ENCODE results near the gene PNPLA2.
A peak's percentile ranks its signal among the peaks of the same experiment; 100 is the strongest.

Gene PNPLA2

DNA sequence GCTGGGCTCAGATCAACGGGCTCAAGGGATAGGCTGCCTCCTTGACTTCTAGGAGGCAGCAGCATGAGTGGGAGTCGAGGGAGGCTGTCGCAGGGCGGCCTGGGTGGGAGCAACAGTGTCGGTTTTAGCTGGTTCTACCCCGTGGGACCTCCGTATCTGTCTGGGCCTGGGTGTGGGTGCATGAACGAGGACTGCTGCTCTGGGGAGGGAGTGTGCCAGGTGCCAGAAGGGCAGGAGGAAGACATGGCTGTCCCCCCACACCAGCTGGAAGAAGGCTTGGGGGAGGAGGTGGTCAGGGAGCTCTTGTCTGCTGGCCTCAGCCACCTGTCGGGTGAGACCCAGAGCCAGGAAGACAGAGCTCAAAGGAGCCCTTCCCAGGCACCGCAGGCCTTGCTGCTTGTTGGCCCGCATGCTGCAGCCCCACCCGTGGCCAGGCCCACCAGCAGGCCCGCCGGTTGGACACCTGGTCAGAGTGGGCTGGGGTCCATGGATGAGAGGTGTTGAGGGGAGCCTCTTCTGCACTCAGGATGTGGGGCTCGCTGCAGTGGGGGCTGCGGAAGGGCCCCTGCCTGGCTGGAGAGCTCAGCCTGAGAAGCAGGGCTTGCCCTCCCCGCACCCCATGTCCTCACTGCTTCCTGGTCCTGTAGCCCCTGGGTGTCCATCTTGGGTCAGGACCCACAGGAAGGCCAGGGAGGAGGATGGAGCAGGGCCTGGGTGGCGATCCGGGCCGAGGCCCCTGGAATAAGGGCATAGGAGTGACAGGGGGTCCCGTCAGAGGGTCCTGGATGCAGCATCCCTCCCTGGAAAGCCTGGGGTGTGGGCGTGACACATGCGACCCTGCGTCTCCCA, 32.3 kb upstream of the PNPLA2 start:
- DNase-seq: no peak

DNA sequence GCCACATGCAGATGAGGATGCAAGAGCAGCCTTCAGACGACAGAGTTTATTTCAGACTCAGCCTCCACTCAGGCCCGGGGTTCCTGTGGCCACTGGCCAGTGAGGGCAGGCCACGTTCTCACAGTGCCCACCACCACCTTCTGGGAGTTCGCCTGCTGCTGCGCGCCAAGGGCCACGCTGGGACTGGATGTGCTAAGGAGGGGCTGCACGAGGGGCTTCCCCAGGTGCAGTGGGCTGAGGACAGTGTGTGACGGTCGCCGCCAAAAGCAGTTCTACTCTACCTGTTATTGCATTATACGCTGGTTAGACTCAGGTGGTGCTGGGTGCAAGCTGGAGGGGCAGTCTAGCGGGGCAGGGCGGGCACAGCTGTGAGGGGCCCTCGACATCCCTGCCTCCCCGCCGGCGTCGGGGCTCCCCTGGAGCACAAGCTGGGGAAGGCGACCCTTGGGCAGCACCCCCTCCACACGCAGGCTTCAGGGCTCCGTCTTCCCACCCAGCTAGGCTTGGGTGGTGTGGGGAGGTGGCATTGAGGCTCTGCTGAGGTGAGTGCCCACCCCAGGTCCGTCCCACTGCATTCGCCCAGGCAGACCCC, 31.5 kb upstream of the PNPLA2 start:
- DNase-seq: no peak

DNA sequence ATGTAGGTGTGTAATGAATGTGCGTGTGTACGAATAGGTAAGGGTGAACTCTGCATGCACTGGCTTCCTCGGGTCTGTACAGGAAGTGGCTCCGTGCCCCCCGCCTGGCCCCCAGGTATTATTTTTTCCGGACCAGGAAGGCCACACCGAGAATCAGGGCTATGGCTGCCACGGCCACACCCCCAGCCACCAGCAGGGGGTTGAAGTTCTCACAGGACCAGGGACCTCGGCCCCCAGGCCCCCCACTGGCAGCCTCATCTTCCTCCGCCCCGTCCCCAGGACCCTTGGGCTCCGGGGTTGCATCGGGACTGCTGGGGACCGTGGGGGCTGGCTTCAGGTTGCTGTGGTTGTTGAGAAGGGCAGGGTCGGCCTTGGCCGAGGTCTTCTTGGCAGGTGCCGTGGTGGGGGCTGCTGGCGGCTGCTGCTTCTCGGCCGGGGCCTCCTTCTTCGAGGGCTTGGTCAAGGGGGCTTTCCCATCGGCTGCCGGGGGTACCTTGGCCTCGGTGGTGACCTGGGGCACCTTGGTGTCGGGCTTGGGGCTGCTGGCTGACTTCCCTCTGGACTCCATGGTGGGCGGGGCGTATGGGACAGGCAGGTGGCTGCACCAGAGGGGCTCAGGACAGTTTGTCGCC, 30.6 kb upstream of the PNPLA2 start:
- DNase-seq: no peak

DNA sequence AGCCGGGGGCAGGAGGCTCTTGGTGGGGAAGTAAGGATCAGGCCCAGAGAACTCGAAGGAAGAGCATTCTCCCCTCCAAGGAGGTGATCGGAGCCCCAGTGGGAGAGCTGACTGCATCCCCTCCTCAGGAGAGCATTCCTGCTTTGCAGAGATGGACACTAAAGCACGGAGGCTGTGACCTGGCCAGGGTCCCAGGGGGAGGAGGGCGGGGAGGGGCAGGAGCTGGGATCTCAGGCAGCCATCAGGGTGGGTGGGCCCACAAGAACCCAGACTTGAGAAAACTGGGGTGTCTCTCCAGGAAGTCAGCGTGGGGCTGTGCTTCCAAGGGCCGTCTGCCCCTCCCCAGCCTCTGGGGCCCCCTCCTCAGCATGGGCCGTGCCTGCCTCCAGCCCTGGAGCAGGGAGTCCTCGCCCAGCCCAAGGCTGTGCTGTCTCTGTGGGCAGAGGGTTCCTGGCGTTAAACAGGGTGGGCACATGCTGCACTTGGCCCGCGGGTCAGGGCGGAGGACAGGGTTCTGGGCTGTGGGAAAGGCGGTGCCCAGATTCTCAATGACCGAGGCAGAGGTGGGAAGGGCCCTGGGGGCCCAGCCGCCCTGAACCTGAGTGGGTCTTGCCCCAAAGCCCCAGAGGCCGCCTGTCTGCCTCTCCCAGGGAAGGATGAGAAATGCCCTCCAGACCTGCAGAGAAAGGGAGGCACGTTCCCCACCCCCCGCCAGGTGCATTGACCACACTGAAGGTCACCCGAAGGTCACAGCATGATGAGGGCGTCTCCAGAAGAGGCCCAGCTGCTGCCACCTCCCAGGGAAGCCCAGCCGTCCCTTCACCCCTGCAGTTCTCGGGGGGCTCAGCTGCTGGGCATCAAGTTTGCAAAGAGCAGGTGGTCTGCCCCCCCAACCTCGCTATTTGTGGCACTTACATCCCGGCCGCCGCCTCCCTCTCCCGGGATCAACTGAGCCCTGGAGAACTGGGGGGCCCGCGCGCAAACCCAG, 29.5 kb upstream of the PNPLA2 start:
- DNase-seq: no peak

DNA sequence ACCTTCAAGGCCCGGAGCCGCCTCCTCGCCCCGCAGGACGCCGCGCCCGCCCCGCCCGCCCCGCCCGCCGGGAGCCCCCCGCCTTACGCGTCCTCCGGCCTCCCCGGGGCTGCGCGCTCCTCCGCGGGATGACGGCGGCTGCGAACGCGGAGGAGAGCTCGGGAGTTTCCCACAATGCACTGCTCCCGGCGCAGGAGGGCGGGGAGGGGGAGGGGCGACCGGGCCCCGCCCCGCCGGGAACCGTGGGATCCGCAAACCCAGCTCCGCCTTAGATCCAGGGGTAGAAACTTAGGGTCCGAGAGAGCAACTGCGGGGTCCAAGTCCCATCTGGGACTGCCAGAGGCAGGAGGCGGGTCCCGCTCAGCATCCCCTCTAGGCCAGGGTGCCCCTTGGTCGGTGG, 28.8 kb upstream of the PNPLA2 start, which contains the start of gene CEND1:
TSS of gene CEND1 (minus strand) at position 148 of the 400 bp plus-strand sequence. CDS start 1,514 bp downstream, outside the sequence.
- DNase-seq: no peak

DNA sequence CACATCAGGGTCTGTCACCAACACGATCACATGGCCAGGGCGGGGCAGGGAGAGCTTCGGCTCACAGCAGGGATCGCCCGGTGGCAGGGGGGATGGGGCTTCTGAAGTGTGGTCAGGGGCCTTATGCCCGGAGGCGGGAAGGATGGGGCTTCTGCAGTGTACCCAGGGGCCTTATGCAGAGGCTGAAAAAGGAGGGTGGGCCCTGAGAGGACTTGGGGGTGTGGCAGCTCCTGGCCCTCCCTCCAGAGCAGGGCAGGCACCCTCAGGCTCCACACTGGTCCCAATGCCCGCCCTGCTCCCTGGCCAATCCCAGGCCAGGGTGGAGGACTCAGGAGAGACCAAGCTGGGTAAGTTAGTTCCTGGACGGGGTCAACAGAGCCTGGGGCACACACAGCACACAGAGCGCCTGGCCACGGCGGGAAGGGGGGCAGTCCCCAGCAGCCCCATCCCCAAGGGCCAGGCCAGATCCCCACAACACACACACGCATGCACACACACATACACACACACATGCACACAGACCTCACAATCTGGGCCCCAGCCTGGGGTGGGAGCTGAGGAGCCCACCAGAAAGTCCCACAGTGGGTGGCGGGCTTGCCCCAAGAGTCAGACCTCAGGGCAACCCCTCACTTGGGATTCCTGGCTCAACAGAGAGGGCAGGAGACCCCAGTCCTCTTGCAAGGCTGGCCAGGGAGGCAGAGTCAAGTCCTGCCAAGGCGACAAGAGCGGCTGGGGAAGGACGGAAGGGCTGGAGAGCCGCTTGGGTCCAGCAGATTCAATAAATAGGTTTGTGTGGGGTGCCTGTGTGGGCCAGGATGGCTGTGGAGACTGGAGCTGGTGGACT, 27.8 kb upstream of the PNPLA2 start:
- DNase-seq: no peak

DNA sequence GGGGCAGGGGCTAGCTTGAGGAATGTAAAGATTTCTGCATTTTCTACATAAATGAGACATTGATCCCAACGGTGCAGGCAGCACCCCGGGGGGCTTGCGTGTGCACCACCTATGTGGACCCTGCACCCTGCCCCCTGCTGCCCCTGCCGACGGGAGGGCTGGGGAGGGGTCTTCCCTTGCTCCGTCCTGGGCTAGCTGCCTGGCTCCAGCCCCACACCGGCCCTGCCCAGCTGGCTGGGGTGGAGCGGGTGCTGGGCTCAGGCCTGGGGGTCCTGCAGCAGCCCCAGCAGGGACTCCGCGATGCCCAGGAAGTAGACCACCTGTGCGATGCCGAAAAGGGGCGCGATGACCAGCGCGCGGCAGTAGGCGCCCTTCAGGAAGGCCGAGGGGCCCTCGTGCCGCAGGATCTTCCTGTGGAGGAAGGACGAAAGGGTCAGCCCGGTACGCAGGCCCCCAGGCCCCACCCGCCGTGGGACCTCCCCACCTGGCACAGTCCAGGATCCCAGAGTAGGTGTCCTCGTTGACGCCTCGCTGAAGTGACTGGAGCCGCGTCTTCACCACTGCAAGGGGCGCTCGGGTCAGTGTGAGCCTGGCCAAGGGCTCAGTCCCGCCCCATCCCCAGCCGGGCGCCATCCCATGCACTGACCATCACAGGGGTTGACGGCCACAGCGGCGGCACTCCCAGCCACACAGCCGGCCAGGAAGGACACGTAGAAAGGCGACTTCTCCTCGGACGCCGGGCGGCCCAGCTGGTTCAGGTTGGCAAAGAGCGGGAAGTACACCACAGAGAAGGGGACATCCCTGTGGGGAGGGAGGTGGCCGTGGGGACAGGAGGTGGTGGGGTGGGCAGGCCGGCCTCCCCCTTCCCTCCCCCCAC, 26.8 kb upstream of the PNPLA2 start:
- no peak for DNase-seq

DNA sequence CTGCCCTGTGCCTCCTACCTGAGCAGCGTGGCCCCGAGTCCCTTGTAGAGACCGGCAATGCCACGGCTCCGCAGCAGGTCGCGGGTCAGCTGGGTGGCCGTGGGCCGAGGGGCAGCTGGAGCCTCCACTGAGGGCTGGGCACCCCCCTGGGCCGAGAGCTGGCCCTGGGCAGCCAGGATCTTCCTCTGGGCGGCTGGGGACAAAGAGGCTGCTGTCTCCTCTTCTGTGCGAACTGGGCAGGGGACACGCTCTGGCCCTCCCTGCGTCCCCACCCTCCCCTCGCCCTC, 26.2 kb upstream of the PNPLA2 start:
- DNase-seq: no peak

DNA sequence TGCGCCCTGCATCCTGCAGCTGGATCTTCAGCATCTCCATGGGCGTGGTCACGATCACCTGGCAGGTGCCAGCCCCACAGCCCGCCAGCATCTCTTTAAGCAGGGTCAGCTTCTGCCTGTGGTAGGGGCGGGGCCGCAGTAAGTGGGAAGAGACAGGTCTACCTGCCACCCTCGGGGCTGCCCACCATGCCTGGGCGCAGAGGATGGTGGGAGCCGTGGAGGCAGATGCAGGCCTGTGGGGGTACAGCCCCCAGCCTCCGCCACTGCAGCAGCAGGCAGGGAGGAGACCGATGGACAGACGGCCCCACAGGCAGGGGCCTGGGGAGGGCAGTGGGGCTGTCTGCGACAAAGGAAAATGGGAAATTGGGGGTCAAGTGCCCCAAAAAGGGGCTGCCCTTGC, 25.8 kb upstream of the PNPLA2 start:
- DNase-seq: no peak

DNA sequence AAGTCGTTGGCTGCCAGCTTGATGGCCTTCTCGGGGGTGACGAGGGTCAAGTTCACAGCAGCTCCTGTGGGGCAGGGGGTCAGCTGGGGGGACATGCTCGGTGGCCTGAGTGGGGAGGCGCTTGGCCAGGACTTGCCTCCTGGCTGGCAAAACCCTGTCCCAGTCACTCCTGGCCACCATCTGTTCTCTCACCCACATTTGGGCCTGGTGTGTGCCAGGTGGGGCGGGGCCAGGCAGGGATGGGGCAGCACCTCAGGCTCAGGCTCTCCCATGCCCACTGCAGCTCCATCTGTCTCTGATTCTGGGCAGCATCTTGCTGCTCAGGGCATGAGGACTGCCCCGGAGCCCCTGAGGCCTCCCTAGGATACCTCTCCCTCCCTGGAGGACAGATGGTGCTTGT, 25.2 kb upstream of the PNPLA2 start:
- DNase-seq: no peak

DNA sequence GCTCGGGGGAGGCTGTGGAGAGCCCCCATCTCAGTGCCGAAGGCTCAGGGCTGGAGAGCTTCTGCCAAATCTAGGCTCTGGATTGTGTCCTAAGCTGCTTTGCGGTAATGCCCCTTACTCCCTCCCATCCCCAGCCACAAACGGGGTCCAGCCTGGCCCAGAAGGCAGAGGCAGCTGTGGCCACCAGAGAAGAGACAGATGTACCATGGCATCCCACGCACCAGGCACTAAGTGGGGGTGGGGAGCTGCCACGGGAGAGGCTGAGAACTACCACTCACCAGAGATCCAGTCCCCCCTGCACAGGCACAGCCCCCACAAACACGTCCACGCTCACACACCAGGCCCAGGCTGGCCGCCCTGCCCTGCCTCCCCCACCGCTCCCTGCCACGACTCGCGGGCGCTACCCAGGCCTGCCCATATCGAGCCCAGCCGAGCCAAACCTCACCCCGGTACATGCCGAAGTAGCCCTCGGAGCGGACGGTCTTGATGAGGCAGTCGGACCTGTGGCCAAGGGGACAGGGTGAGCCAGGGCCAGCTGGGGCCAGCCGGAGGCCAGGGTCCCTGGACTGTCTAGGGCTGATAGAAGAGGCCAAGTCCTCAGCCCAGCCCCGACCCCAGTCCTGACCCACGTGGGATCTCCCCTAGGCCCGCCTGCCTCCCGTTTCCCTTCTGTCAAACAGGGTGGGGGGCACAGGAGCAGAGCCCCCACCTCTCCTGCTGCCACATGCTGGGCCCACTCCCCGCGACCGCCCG, 24.5 kb upstream of the PNPLA2 start:
- DNase-seq: no peak

DNA sequence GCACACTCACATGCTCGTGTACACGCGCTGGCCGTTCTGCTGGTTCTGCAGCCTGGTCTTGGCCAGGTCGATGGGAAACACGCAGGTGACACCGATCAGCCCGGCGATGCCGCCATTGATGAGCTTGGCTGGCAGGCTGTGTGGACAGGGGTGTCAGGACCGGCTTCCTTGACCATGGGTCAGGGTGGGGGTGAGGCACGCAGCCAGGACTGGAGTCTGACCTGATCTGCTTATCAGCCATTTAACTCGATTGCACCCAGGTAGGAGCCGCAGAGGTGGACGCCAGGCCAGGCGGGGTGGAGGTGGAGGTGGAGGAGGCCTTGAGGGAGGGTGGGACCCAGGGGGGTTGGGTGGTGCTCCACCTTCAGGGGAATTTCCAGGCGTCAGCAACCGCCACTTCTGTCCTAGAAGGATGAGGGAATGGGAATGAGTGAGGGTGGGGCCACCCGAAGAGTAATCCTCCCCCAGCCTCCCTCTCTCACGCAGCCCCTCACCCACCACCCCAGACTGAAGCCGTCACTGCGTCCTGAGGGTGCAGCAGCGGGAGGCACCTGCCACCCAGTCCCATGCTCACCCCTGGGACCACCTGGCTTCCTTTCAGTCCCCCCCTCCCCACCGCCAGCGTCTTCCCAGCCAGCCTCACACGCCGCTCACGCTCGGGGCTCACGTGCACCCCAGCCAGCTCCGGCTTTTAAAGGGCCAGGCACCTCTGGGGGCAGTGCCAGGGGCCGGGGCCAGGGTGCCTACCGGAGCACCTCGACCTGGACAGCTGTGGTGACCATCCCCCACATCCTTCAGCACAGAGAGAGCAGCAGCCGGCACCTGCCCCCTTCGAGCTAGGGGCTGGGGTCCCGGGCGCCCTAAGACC, 23.7 kb upstream of the PNPLA2 start:
- DNase-seq: no peak

DNA sequence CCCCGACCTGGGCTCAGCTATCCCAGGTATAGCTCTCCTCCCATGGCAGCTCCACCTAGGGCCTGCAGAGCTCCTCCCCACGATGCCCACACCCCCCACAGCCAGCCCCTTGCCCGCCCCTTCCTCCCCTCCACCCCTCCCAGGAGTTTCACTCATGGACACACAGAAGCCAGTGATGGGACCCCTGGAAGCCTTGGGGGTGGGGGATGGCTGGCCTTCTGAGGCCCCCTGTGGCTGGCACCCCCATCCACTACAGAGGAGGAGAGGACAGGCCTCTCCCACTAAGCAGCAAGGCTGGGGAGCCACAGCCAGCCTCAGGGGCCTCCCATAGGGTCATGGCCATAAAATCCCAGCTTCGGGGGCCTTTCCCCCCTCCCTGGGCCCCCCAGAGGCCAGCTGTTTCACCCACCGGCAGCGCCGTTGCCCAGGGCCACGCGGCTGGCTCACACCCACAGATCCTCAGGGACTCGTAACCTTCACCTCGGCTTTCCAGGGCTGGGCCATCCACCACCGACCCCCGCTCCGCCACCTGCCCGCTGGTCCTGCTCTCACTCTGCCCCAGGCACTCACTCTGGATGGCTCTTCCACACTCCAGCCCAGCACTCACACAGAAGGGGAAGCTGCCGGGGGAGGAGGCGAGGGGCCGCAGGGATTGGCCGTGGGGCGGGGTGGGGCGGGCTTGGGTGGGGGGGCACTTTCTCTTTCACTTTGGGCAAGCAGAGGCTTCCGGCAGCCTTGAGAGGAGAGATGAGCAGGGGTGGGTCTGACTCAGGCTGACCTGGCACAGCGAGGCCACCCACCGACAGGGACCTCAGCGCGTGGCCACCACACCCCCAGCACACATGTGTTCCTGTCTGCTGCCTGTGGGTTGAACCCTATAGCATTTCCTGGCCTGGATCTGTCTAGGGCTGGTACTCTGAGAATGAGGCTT, 22.8 kb upstream of the PNPLA2 start:
- DNase-seq: peak; percentile 81

DNA sequence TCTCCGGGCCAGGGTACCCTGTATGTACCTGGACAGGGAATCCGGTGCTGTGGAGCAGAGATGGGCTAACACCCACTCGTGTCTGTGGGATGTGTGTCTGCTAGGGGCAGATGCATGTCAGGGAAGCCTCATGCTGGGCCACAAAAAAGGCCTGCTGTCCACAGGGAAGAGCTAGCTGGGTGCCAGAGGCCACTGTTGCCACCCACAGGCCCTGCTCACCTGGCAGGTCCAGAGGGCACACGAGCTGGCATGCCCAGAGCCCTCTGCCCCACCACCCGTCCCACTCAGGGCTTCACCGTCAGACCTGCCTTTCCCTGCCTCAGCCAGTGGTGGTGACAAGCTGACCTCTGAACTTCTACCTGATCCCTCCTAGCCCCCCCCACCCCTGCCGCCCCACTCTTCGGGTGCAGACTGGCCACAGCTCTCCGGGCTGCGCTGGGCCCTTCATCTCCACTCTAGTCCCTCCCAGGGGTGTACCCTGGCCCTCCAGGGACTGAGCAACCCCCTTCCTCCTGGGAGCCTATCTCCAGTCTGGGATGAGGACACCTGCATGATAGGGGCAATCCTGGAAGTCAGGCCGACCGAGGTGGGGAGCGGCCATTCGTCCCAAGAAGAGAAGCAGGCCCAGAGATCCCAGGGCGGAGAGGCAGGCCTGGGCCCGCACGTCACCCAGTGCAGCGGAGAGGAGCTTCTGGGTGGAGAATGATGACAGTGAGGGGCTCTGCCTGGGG, 22.0 kb upstream of the PNPLA2 start:
- no peak for DNase-seq

DNA sequence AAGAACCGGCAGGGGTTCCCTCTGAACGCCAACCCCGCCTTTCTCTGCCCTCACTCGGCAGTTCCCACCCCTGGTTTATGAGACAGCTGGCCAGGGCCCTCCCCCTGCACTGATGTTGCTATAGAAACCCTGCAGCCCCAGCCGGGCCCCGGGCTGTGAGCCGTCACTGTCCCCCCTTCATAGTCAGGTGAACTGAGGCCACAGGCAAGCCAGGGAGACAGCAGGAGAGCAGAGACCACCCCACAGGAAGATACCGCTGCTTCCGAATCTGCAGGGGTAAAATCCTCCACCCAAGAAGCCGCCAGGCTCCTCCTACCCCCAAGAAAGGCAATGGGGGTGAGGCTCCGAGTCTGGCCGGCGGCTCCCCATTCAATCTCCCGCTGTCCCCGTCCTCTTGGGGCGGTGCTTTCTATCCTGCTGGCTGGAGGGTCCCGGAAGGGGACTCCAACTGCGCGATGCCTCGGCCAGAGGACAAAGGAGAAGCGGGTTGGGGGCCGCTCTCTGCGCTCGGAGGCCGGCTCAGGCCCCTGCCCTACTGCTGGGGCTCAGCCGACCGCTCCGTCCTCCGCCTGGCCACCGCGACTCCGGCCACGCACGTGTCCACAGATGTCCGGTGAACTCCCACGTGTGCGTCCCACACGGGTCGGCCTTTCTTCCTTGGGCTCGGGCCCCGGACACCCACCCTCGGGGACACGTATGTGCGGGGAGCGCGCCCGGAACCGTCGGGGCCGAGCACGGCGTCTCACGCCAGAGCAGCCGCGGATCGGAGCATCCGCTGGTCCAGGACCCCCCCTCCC, 21.2 kb upstream of the PNPLA2 start:
- peak; percentile 62 for DNase-seq

DNA sequence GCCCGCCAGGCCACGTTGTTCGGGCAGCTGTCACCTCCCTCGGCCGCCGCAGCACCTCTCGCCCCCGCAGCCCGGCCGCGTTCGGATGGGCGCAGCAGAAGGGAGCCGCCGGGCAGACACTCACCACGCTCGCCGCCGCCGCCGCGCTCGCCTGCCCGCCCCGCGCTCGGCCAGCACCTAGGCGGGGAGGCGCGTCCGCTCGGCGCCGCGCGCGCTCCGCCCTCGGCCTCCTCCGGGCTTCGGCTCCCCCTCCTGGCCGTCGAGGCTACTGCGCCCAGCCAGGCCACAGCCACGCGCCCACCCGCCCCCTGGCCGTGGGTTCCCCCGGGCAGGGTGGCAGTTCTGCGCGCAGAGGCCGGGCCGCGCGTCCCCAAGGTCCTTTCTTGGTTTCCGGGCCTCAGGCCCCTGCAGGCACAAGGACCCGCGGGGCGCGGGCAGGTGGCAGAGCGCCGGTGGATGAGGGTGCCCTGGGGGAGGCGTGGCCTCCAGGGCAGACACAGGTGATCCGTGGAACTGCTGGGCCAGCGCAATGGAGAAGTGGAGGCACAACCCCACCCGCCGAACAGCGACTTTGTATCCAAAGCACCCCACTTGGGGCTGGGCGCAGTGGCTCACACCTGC, 20.5 kb upstream of the PNPLA2 start, which contains the start of gene SLC25A22:
TSS of gene SLC25A22 (minus strand) at position 189 of the 621 bp plus-strand sequence. CDS start 3,275 bp downstream, outside the sequence.
- DNase-seq: peak; percentile 66

Data from NCI-H2029 (cell line).